H1 (cell line): ENCODE data around the gene TTC23. TPM values are rescaled to one million over a fixed set of nuclear protein-coding genes. Genes with fewer than 3 reads are reported as not detected.
A peak's percentile ranks its signal among the peaks of the same experiment; 100 is the strongest.

Source experiments
- CTCF ChIA-PET: fragments of 300-600 bp; sonication (Branson Sonifier 250); formaldehyde crosslinking; loops from one replicate; lab custom pipeline; 2021; ENCODE audit not compliant: partially characterized antibody; lab: Charles Lee
- POLR2A ChIA-PET: fragments of 300-600 bp; sonication (Branson Sonifier 250); formaldehyde crosslinking; loops from one replicate; lab custom pipeline; 2021; ENCODE audit warnings: inconsistent platforms; ENCODE audit not compliant: partially characterized antibody; lab: Charles Lee
- DNase-seq, 2 experiments: peaks; one replicate each; pipeline versions ENCODE4 v3.0.0 to v3.0.0-alpha.2; 2010 to 2022; ENCODE audit warnings: low spot score in 2 of 2, low read depth in 1 of 2, mixed read lengths in 1 of 2
- FAIRE-seq: peaks from 2 replicates; lab custom pipeline; 2011; peaks lifted over from hg19 to GRCh38; lab: Jason Lieb, UNC
- H2AFZ ChIP-seq: 2 replicates; pipeline ENCODE4 v1.8.1; 2012; ENCODE audit warnings: low read length, inconsistent platforms
- H2AK5ac ChIP-seq: 2 replicates; pipeline ENCODE4 v1.6.1; 2013; ENCODE audit warnings: low read depth, low read length
- H2BK120ac ChIP-seq: replicated peaks from 2 replicates; pipeline ENCODE3; 2013; ENCODE audit warnings: low read depth, low read length, inconsistent platforms
- H2BK12ac ChIP-seq: 2 replicates; pipeline ENCODE4 v1.6.1; 2013; ENCODE audit warnings: low read depth, low read length
- H2BK15ac ChIP-seq: 2 replicates; pipeline ENCODE4 v1.6.1; 2013; ENCODE audit warnings: low read length
- H2BK20ac ChIP-seq: 2 replicates; pipeline ENCODE4 v1.6.1; 2013; ENCODE audit warnings: low read length
- H2BK5ac ChIP-seq: 2 replicates; pipeline ENCODE4 v1.6.1; 2013; ENCODE audit warnings: low read depth, low read length
- H3K14ac ChIP-seq: 2 replicates; pipeline ENCODE4 v1.6.1; 2013; ENCODE audit warnings: inconsistent platforms; ENCODE audit not compliant: insufficient read length
- H3K18ac ChIP-seq: 2 replicates; pipeline ENCODE4 v1.6.1; 2013; ENCODE audit warnings: low read length; ENCODE audit errors: extremely low read depth
- H3K23ac ChIP-seq: 2 replicates; pipeline ENCODE4 v1.6.1; 2013; ENCODE audit warnings: inconsistent platforms; ENCODE audit not compliant: insufficient read length
- H3K23me2 ChIP-seq: 2 replicates; pipeline ENCODE4 v1.6.1; 2013; ENCODE audit warnings: low read depth, low read length
- H3K27ac ChIP-seq: 2 replicates; pipeline ENCODE4 v1.6.1; 2011; ENCODE audit warnings: low read depth, low read length, inconsistent platforms
- H3K27me3 ChIP-seq, 4 experiments: replicated peaks in 1 of 4; 1 replicate in 1 of 4; 2 replicates in 3 of 4; pipeline versions ENCODE4 v1.6.1 to v1.8.1; 2011 to 2013; ENCODE audit warnings: low read length in 3 of 4, mild to moderate bottlenecking in 3 of 4, inconsistent platforms in 2 of 4, mixed read lengths in 2 of 4, moderate library complexity in 1 of 4; ENCODE audit not compliant: control insufficient read depth in 3 of 4, insufficient read depth in 3 of 4; ENCODE audit errors: extremely low read depth in 1 of 4
- H3K36me3 ChIP-seq, 4 experiments: 2 replicates each; pipeline versions ENCODE4 v1.6.1 to v1.8.1; 2011 to 2013; ENCODE audit warnings: mild to moderate bottlenecking in 4 of 4, low read length in 3 of 4, moderate library complexity in 2 of 4, control low read depth in 1 of 4, inconsistent platforms in 1 of 4; ENCODE audit not compliant: insufficient read depth in 4 of 4, control insufficient read depth in 2 of 4
- H3K4ac ChIP-seq: replicated peaks from 2 replicates; pipeline ENCODE3; 2013; ENCODE audit warnings: low read length, low read depth, mixed read lengths, inconsistent platforms; ENCODE audit not compliant: insufficient read length
- H3K4me1 ChIP-seq, 4 experiments: replicated peaks in 1 of 4; 1 replicate in 1 of 4; 2 replicates in 3 of 4; pipeline versions ENCODE4 v1.6.1 to v1.8.1; 2011 to 2013; ENCODE audit warnings: low read length in 3 of 4, inconsistent platforms in 2 of 4, mixed read lengths in 1 of 4; ENCODE audit not compliant: insufficient read depth in 4 of 4, control insufficient read depth in 3 of 4
- H3K4me2 ChIP-seq, 2 experiments: 2 replicates each; pipeline versions ENCODE4 v1.6.1 to v1.8.1; 2011 to 2013; ENCODE audit warnings: low read depth in 2 of 2, low read length in 2 of 2, control low read depth in 1 of 2, inconsistent platforms in 1 of 2, mild to moderate bottlenecking in 1 of 2; ENCODE audit not compliant: insufficient read depth in 1 of 2
- H3K4me3 ChIP-seq, 4 experiments: fragments of 200-600, 300-600 bp in 1 of 4; sonication (generic), shearing (Covaris generic), sonication (Bioruptor Twin) in 1 of 4; 2 replicates each; pipeline versions ENCODE4 v1.5.1 to v1.8.1; 2011 to 2016; ENCODE audit warnings: low read length in 4 of 4, low read depth in 3 of 4, control low read depth in 2 of 4, inconsistent platforms in 2 of 4, mild to moderate bottlenecking in 2 of 4, mixed read lengths in 1 of 4, moderate library complexity in 1 of 4; ENCODE audit not compliant: insufficient read depth in 2 of 4; ENCODE audit errors: extremely low read depth in 1 of 4
- H3K56ac ChIP-seq: replicated peaks from 2 replicates; pipeline ENCODE3; 2013; ENCODE audit warnings: low read depth, mild to moderate bottlenecking, mixed read lengths, low read length, inconsistent platforms; ENCODE audit not compliant: insufficient read length
- H3K79me1 ChIP-seq: 2 replicates; pipeline ENCODE4 v1.6.1; 2013; ENCODE audit warnings: low read depth, low read length, control low read depth
- H3K79me2 ChIP-seq, 2 experiments: 2 replicates each; pipeline versions ENCODE4 v1.6.1 to v1.8.1; 2012 to 2013; ENCODE audit warnings: low read length in 2 of 2, mild to moderate bottlenecking in 2 of 2, inconsistent platforms in 1 of 2; ENCODE audit not compliant: insufficient read depth in 2 of 2, control insufficient read depth in 1 of 2
- H3K9ac ChIP-seq, 4 experiments: replicated peaks in 1 of 4; 1 replicate in 1 of 4; 2 replicates in 3 of 4; pipeline versions ENCODE4 v1.6.1 to v1.8.1; 2011 to 2013; ENCODE audit warnings: low read depth in 3 of 4, low read length in 3 of 4, control low read depth in 2 of 4, mild to moderate bottlenecking in 2 of 4, moderate library complexity in 2 of 4, inconsistent platforms in 1 of 4; ENCODE audit errors: extremely low read depth in 1 of 4
- H3K9me3 ChIP-seq, 2 experiments: 2 replicates each; pipeline versions ENCODE4 v1.6.1 to v1.8.1; 2012 to 2013; ENCODE audit warnings: mild to moderate bottlenecking in 2 of 2, moderate library complexity in 2 of 2, control low read depth in 1 of 2, inconsistent platforms in 1 of 2, low read depth in 1 of 2, low read length in 1 of 2, mixed read lengths in 1 of 2; ENCODE audit not compliant: insufficient read depth in 2 of 2
- H4K20me1 ChIP-seq, 2 experiments: replicated peaks in 1 of 2; 2 replicates each; pipeline versions ENCODE3 to v1.8.1; 2011 to 2013; ENCODE audit warnings: inconsistent platforms in 2 of 2, low read length in 2 of 2, mild to moderate bottlenecking in 1 of 2; ENCODE audit not compliant: insufficient read depth in 2 of 2, control insufficient read depth in 1 of 2
- H4K5ac ChIP-seq: 2 replicates; pipeline ENCODE4 v1.6.1; 2013; ENCODE audit warnings: low read length, low read depth, mixed read lengths, inconsistent platforms; ENCODE audit not compliant: insufficient read length
- H4K8ac ChIP-seq: 2 replicates; pipeline ENCODE4 v1.8.0; 2013; ENCODE audit warnings: mild to moderate bottlenecking, moderate library complexity, low read length, inconsistent platforms; ENCODE audit not compliant: insufficient read depth; ENCODE audit errors: extremely low read depth
- H4K91ac ChIP-seq: replicated peaks from 2 replicates; pipeline ENCODE3; 2013; ENCODE audit warnings: low read length, mixed read lengths, inconsistent platforms; ENCODE audit not compliant: insufficient read length
- WGBS, 2 experiments: shearing (Covaris generic) in 1 of 2; methylation state at CpG; one replicate each; pipeline versions ENCODE4 v1.1.6 to v1.1.7; 2013 to 2015; ENCODE audit warnings: low lambda C conversion rate in 2 of 2, mixed read lengths in 2 of 2, inconsistent platforms in 1 of 2, low coverage in 1 of 2, missing lambda C conversion rate in 1 of 2; ENCODE audit not compliant: insufficient replicate concordance in 2 of 2, insufficient coverage in 1 of 2, insufficient read length in 1 of 2; ENCODE audit errors: extremely low coverage in 1 of 2, missing lambda C conversion rate in 1 of 2; 5-methylcytosine and 5-hydroxymethylcytosine counted together
- polyA plus RNA-seq, 7 experiments: library from polyadenylated mRNA; depleted of rRNA in 3 of 7; stranded (reverse) in 5 of 7; unstranded in 2 of 7; fragments of >200 nt in 5 of 7; fragments of 200-250 nt in 2 of 7; gene quantifications; 1 replicate in 5 of 7; 2 replicates in 1 of 7; 4 replicates in 1 of 7; pipeline versions ENCODE4 v1.2.1 to v1.2.3, GENCODE V29; 2011 to 2013; ENCODE audit warnings: missing spikeins in 2 of 7, mixed read lengths in 2 of 7
- total RNA-seq: library from RNA; stranded (reverse); fragmentation: NEBNext Ultra II Directional; extraction: Animal tissue kit (Norgen Biotek cat#: 25700); gene quantifications from 2 replicates; pipeline ENCODE4 v1.2.1, GENCODE V29; 2021
- TF ChIP-seq, protein P1 (sequence below): IDR thresholded peaks from 2 replicates; pipeline ENCODE4 v1.6.1; 2012; ENCODE audit warnings: inconsistent platforms

TTC23 gene
- total and polyA plus RNA-seq, 2 of the 8 experiments (the other 6 are each of a cell fraction or from before 2014, with no cell fraction given), result 4.8 to 23.0 TPM

DNA sequence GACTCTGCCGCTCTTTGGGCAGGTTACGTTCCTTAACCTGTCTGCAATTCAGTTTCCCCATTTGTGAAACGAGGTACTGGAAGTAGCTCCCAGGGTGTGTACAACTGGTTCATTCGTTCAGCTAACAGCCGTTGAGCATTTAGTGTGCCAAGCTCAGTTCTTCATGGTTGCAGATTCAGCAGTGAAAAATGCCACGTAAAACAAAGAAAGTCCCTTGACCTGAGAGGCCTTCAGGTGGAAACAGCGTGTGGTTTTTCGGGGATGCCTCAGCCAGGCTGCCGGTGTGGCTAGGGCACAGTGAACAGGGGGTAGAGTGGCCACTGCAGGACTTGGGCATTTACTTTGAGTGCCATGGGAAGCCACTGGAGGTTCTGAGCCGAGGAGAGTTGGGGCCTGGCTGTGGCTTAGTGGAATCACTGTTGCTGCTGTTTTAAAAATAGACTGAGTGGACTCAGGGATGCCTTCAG lies 139.8 kb downstream of the TTC23 start:
- Histone ChIP-seq H3K4me1 (peaks cover 0 to 2% (median 1%) of the 10 kb centered on the region in 4 experiments; a peak in 1 of 7 replicates), H4K8ac (no peak overlapping the region; the same call in 1 of the 2 replicates), H2BK120ac (no peak overlapping the region), H3K9me3 (no peaks in the 10 kb centered on the region), H3K27ac (no peak overlapping the region), H3K4ac (no peak overlapping the region), H3K18ac (no peak overlapping the region), H3K14ac (no peak overlapping the region), H4K20me1 (peaks cover 0 to 8% of the 10 kb centered on the region in 2 experiments), H2AK5ac (no peak overlapping the region), H3K23ac (no peak overlapping the region), H4K5ac (no peak overlapping the region), H3K4me2 (no peak overlapping the region), H3K27me3 (peaks cover 16 to 30% (median 27%) of the 10 kb centered on the region in 4 experiments), H2AFZ (no peak overlapping the region), H3K79me2 (no peaks in the 10 kb centered on the region), H3K4me3 (no peak overlapping the region), H2BK20ac (no peak overlapping the region), H3K56ac (no peak overlapping the region), H4K91ac (no peak overlapping the region), H3K23me2 (peaks cover 13% of the 10 kb centered on the region; the same call in 1 of the 2 replicates), H2BK12ac (no peak overlapping the region), H3K9ac (no peak overlapping the region), H2BK15ac (0 out of 2 replicates have a peak overlapping the region, but pooled peaks have one; percentile 8), H3K79me1 (no peaks in the 10 kb centered on the region), H2BK5ac (no peak overlapping the region), H3K36me3 (no peaks in the 10 kb centered on the region)
- FAIRE-seq (no peak), DNase-seq (no peak)
- ChIA-PET POLR2A (interaction anchor here (1.0 to 1.9 kb wide), 2 partner anchors 9 to 10 kb away, joined by 3 to 6 read pairs; no protein-coding TSS in a partner anchor), CTCF (interaction anchor here (1.2 to 2.9 kb wide), 7 partner anchors 9 to 104 kb away, joined by 3 to 19 read pairs (median 5); no protein-coding TSS in a partner anchor)
- 91% methylated on average over 10 of the region's 10 CpGs; no CpG with 5 or more reads in 1 of the 2 experiments for WGBS, 2 experiments
- TF ChIP-seq, protein P1, sequence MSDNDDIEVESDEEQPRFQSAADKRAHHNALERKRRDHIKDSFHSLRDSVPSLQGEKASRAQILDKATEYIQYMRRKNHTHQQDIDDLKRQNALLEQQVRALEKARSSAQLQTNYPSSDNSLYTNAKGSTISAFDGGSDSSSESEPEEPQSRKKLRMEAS, result no peak
